ENCODE measurements around the gene CHAD.

Gene CHAD

GRCh38 chr17:50467855-50468303 lies 801 bp downstream of the CHAD start:
- Histone ChIP-seq H3K4me3 (no peak overlapping the region), H3K9me3 (no peaks in the 10 kb centered on the region), H3K27me3 (peaks cover 0 to 34% of the 10 kb centered on the region in 2 donors), H3K4me1 (peaks cover 0 to 28% (median 14%) of the 10 kb centered on the region in 4 donors), H3K27ac (no peak overlapping the region), H3K36me3 (peaks cover 0 to 41% (median 14%) of the 10 kb centered on the region in 3 donors)
- TF ChIP-seq CTCF (IDR thresholded peaks at IDR 0.05): no peak
- DNase-seq: no peak
- intact Hi-C loops (cut with DNase I; ENCODE audit: low total_unique reads): no loop called here

GRCh38 chr17:50467114-50467854 lies 1.4 kb downstream of the CHAD start:
- intact Hi-C loops (cut with DNase I; ENCODE audit: low total_unique reads): no loop called here
- H3K4me1 ChIP-seq: peaks cover 0 to 26% (median 14%) of the 10 kb centered on the region in 4 donors
- no peaks in the 10 kb centered on the region for H3K9me3 ChIP-seq
- TF ChIP-seq CTCF (IDR thresholded peaks at IDR 0.05): no peak
- no peak overlapping the region for H3K4me3 ChIP-seq
- H3K36me3 ChIP-seq: peaks cover 0 to 43% (median 16%) of the 10 kb centered on the region in 3 donors
- no peak for DNase-seq
- H3K27ac ChIP-seq: no peak overlapping the region
- H3K27me3 ChIP-seq: peaks cover 0 to 34% of the 10 kb centered on the region in 2 donors

- intact Hi-C loops (cut with DNase I; ENCODE audit: low total_unique reads): no loop called here
- H3K9me3 ChIP-seq: no peaks in the 10 kb centered on the region
- H3K36me3 ChIP-seq: peaks cover 0 to 43% (median 11%) of the 10 kb centered on the region in 3 donors
- H3K27ac ChIP-seq: no peak overlapping the region
- no peak for DNase-seq
- peaks cover 0 to 21% (median 14%) of the 10 kb centered on the region in 4 donors for H3K4me1 ChIP-seq
- H3K4me3 ChIP-seq: no peak overlapping the region
- no peak for TF ChIP-seq CTCF (IDR thresholded peaks at IDR 0.05)
- H3K27me3 ChIP-seq: peaks cover 0 to 34% of the 10 kb centered on the region in 2 donors
Observed at GRCh38 chr17:50466371-50467113, 2.1 kb downstream of the CHAD start.

- no peak for TF ChIP-seq CTCF (IDR thresholded peaks at IDR 0.05)
- peaks cover 0 to 45% (median 8%) of the 10 kb centered on the region in 3 donors for H3K36me3 ChIP-seq
- intact Hi-C loops (cut with DNase I; ENCODE audit: low total_unique reads): no loop called here
- no peak overlapping the region for H3K4me3 ChIP-seq
- peaks cover 0 to 34% of the 10 kb centered on the region in 2 donors for H3K27me3 ChIP-seq
- no peak for DNase-seq
- peaks cover 0 to 21% (median 14%) of the 10 kb centered on the region in 4 donors for H3K4me1 ChIP-seq
- no peaks in the 10 kb centered on the region for H3K9me3 ChIP-seq
- H3K27ac ChIP-seq: no peak overlapping the region
Observed at GRCh38 chr17:50465635-50466034, 3.0 kb downstream of the CHAD start.

GRCh38 chr17:50465171-50465570 lies 3.5 kb downstream of the CHAD start:
- peaks cover 0 to 49% (median 8%) of the 10 kb centered on the region in 3 donors for H3K36me3 ChIP-seq
- TF ChIP-seq CTCF (IDR thresholded peaks at IDR 0.05): no peak
- no peak overlapping the region for H3K4me3 ChIP-seq
- DNase-seq: no peak
- intact Hi-C loops (cut with DNase I; ENCODE audit: low total_unique reads): no loop called here
- H3K9me3 ChIP-seq: no peaks in the 10 kb centered on the region
- H3K27me3 ChIP-seq: peaks cover 0 to 34% of the 10 kb centered on the region in 2 donors
- peaks cover 0 to 21% (median 14%) of the 10 kb centered on the region in 4 donors for H3K4me1 ChIP-seq
- no peak overlapping the region for H3K27ac ChIP-seq

Data from tibial artery (tissue), 4 donors.